NCI-H1694 (cell line): Measurements from ENCODE around the gene MYBL2.
"Not testable (repeated sequence)": the region's sequence is repeated elsewhere in the genome, so short reads cannot be mapped to it uniquely, and the experiment has no call there.

Source experiments
- DNase-seq: peaks from one replicate; lab custom pipeline; 2025; lab: John Stamatoyannopoulos, UW

Gene MYBL2

GRCh38 chr20:43752051-43752360 lies 85.1 kb downstream of the MYBL2 start:
- DNase-seq: no peak

- no peak for DNase-seq
These were observed 85.8 kb downstream of the MYBL2 start for GRCh38 chr20:43752561-43753301.

GRCh38 chr20:43755390-43755789 lies 88.5 kb downstream of the MYBL2 start:
- DNase-seq: no peak

- no peak for DNase-seq
These were observed 88.9 kb downstream of the MYBL2 start for GRCh38 chr20:43755851-43756250.

GRCh38 chr20:43757888-43758287 lies 91.0 kb downstream of the MYBL2 start:
- DNase-seq: not testable (repeated sequence)

- DNase-seq: no peak
These were observed 94.7 kb downstream of the MYBL2 start for GRCh38 chr20:43761386-43762340.

- DNase-seq: no peak
These were observed 96.0 kb downstream of the MYBL2 start for GRCh38 chr20:43762911-43763310.

- DNase-seq: no peak
These were observed 99.0 kb downstream of the MYBL2 start for GRCh38 chr20:43765916-43766315.
